Dendritic cell treated with granulocyte-macrophage colony-stimulating factor and Interleukin-4, amounts not matched to agents 40 ng/mL and 50 ng/mL, for 4 days (primary cell): ENCODE results near the gene PBRM1.
A peak's percentile ranks its signal among the peaks of the same experiment; 100 is the strongest.

Source experiments
- H3K27ac Mint-ChIP-seq: one replicate; pipeline ENCODE4 v1.8.0; 2022; ENCODE audit warnings: mild to moderate bottlenecking, mixed read lengths
- H3K27me3 Mint-ChIP-seq: one replicate; pipeline ENCODE4 v1.8.0; 2022; ENCODE audit warnings: mild to moderate bottlenecking, mixed read lengths
- H3K36me3 Mint-ChIP-seq: one replicate; pipeline ENCODE4 v1.8.0; 2022; ENCODE audit warnings: low read depth, mixed read lengths
- H3K4me1 Mint-ChIP-seq: one replicate; pipeline ENCODE4 v1.8.0; 2022; ENCODE audit warnings: low read depth, mixed read lengths
- H3K4me3 Mint-ChIP-seq: one replicate; pipeline ENCODE4 v1.8.0; 2022; ENCODE audit warnings: mild to moderate bottlenecking, moderate library complexity, mixed read lengths
- H3K9me3 Mint-ChIP-seq: one replicate; pipeline ENCODE4 v1.8.0; 2022; ENCODE audit warnings: mixed read lengths
- intact Hi-C: fragments of 100-400 bp; cut with micrococcal nuclease; formaldehyde crosslinking; loops from one replicate; pipeline ENCODE4 v1.15.0; 2022

The PBRM1 gene

GRCh38 chr3:52712291-52713212 is 26.8 kb upstream of the PBRM1 start:
- Mint-ChIP-seq H3K36me3 (peaks cover 35% of the 10 kb centered on the region), H3K4me1 (peaks cover 28% of the 10 kb centered on the region), H3K4me3 (no peak overlapping the region), H3K27ac (no peak overlapping the region), H3K27me3 (no peaks in the 10 kb centered on the region), H3K9me3 (no peaks in the 10 kb centered on the region)
- intact Hi-C loops, result no loop called here

DNA sequence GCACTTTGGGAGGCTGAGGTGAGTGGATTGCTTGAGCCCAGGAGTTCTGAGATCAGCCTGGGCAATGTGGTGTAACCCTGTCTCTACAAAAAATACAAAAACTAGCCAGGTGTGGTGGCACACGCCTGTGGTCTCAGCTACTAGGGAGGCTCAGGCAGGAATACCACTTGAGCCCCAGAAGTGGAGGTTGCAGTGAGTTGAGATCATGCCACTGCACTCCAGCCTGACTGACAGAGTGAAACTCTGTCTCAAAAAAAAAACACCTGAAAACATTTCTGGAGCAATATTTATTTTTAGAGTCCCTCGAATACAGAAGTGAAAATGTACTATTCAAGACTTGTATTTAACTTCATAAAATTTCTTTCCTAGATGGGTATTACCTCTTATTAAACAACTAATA is 24.8 kb upstream of the PBRM1 start:
- no peak overlapping the region for H3K27ac Mint-ChIP-seq
- H3K27me3 Mint-ChIP-seq, result no peaks in the 10 kb centered on the region
- intact Hi-C loops, result no loop called here
- H3K4me1 Mint-ChIP-seq, result peaks cover 26% of the 10 kb centered on the region
- H3K4me3 Mint-ChIP-seq, result no peak overlapping the region
- H3K9me3 Mint-ChIP-seq, result no peaks in the 10 kb centered on the region
- peaks cover 44% of the 10 kb centered on the region for H3K36me3 Mint-ChIP-seq

- H3K4me3 Mint-ChIP-seq, result peak overlapping the region; percentile 53
- H3K36me3 Mint-ChIP-seq, result peaks cover 40% of the 10 kb centered on the region
- peaks cover 25% of the 10 kb centered on the region for H3K4me1 Mint-ChIP-seq
- H3K9me3 Mint-ChIP-seq, result no peaks in the 10 kb centered on the region
- H3K27ac Mint-ChIP-seq, result peak overlapping the region; percentile 97
- H3K27me3 Mint-ChIP-seq, result no peaks in the 10 kb centered on the region
- intact Hi-C loops, result no loop called here
Observed at GRCh38 chr3:52707585-52707984, 21.9 kb upstream of the PBRM1 start.

DNA sequence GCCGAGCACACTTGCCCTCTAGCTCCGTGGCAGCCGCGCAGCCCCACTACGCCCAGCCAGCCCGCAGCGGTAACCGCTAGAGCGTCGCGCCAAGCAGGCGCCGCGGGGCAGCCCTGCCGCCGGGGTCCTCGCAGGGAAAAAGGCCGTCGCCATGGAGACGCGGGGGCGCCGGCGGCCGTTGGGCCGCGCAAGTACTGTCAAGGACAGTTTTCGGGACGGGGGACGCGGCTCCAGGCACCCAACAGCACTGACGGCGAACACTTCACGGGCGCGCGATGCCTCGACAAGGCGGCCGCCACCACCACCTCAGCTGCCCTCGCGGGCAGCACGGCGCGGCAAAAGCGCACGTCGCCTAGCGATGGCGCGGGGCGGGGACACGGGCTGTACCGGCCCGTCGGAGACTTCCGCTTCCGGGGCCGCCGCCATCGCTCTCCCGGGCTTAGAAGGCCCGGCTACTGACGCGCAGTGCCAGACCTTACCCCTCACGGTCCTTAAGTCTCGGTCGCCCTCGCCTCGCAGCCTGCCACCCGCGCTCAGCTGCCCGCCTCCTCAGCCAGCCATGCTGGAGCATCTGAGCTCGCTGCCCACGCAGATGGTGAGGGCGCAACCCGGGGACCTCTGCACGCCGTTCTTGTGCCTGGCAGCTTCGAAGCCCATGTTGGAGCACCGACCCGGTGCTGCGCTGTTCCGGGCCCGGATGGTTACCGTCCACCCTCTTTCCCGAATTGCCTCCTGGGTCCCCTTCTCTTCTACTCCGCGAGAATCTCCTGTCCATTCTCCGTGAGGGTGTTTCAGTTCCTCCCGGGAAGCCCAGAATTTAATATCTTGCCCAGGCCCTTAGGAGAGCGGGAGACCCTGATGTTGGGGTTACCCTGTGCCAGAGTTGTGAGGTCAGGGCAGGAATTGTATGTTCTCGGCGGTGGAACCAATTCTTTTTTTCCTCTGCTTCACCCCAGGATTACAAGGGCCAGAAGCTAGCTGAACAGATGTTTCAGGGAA is 20.3 kb upstream of the PBRM1 start, which contains the start of the genes GLT8D1 and SPCS1:
Gene GLT8D1 (minus strand): TSS at position 104 of the 999 bp plus-strand sequence. CDS start 5,331 bp downstream, outside the sequence.
Gene SPCS1 (plus strand): TSS at position 419 of the 999 bp plus-strand sequence. CDS start 141 bp downstream, at position 560.
- Mint-ChIP-seq H3K27me3 (no peaks in the 10 kb centered on the region), H3K36me3 (peaks cover 28% of the 10 kb centered on the region), H3K27ac (peak within 1 kb of the TSS; percentile 97), H3K4me3 (peak within 1 kb of the TSS; percentile 98), H3K9me3 (no peaks in the 10 kb centered on the region), H3K4me1 (peaks cover 25% of the 10 kb centered on the region)
- intact Hi-C loops, result loop anchor here (1.0 kb wide), 1 partner anchor 20 kb away; the partner anchor contains the start of gene GNL3

- Mint-ChIP-seq H3K27ac (peak overlapping the region; percentile 97), H3K4me1 (peaks cover 22% of the 10 kb centered on the region), H3K27me3 (no peaks in the 10 kb centered on the region), H3K36me3 (peaks cover 27% of the 10 kb centered on the region), H3K4me3 (peak overlapping the region; percentile 98), H3K9me3 (no peaks in the 10 kb centered on the region)
- intact Hi-C loops, result no loop called here
Observed at GRCh38 chr3:52705438-52705687, 19.6 kb upstream of the PBRM1 start.

DNA sequence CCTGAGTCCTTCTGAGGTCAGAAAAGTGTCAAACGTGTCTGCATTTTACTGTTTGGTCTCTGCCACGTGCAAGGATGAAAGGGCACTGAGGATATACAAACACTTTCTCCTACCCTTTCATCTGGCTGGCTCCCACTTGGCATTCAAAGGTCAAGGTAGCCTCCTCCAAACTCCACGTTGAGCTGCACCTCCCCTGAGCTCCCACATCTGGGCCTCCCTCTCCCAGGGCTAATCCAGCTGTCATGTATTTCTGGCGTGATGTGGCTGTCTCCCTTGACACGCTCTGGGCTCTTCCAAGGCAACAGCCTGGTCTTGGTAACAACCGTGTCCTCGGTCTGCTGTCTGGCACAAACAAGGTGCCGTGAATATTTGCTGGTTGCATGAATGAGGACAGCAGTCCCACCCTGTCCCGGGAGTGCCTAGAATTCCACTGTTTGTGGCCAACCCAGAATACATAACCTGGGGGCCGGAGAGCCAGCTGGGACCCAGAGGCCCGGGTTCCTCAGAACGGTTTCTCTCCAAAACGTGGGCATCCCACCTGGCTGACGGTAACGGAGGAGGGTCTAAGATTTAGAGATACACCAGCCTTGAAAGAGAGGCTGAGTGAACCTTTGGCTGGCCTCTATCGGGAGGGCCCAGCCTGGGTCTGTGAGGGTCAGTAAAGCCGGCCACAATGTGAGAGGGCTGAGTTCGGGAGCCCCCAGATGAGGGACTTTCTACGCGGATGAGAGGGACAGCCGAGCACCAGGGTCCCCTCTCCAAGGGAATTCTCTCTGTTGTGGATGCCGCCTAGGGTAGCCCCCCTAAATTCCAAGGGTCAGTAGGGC is 19.1 kb upstream of the PBRM1 start:
- H3K36me3 Mint-ChIP-seq, result peaks cover 25% of the 10 kb centered on the region
- H3K27me3 Mint-ChIP-seq, result no peaks in the 10 kb centered on the region
- peaks cover 18% of the 10 kb centered on the region for H3K4me1 Mint-ChIP-seq
- peak overlapping the region; percentile 97 for H3K27ac Mint-ChIP-seq
- intact Hi-C loops, result no loop called here
- peak overlapping the region; percentile 98 for H3K4me3 Mint-ChIP-seq
- H3K9me3 Mint-ChIP-seq, result no peaks in the 10 kb centered on the region

DNA sequence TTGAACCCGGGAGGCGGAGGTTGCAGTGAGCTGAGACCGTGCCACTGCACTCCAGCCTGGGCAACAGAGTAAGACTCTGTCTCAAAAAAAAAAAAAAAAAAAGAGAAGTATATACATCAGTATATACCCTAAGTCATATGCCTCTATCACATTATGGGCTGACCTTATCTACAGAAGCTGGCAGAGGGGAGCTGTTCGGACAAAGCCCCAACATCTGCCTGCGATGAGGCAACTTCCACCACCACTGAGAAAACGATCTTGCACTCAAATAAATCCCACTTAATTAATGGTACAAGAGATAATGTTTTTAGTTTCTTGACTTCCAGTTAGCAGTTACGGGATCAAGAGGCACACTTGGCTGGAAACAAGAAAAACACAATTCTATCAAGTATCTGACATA is 17.6 kb upstream of the PBRM1 start:
- H3K27ac Mint-ChIP-seq, result no peak overlapping the region
- peaks cover 19% of the 10 kb centered on the region for H3K36me3 Mint-ChIP-seq
- no peaks in the 10 kb centered on the region for H3K9me3 Mint-ChIP-seq
- intact Hi-C loops, result no loop called here
- no peaks in the 10 kb centered on the region for H3K27me3 Mint-ChIP-seq
- H3K4me1 Mint-ChIP-seq, result peaks cover 18% of the 10 kb centered on the region
- no peak overlapping the region for H3K4me3 Mint-ChIP-seq

DNA sequence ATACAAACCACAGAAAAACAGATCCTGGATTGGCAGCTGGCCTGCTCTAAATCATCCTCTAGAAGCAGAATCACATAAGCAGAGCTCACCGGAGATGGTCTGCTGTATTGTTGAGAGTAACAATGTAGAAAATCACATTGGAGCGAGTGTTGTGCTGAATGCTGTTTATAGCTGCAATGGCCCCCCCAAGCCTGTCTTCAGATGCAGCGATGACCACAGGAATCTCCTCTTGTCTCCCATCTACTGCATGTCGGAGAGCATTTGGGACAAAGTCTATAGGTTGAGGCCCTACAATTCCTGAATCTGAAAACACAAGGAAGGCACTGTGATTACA is 11.9 kb upstream of the PBRM1 start:
- Mint-ChIP-seq H3K4me1 (peaks cover 8% of the 10 kb centered on the region), H3K27ac (peak overlapping the region; percentile 61), H3K27me3 (no peaks in the 10 kb centered on the region), H3K9me3 (no peaks in the 10 kb centered on the region), H3K4me3 (no peak overlapping the region), H3K36me3 (peaks cover 61% of the 10 kb centered on the region)
- intact Hi-C loops, result no loop called here

DNA sequence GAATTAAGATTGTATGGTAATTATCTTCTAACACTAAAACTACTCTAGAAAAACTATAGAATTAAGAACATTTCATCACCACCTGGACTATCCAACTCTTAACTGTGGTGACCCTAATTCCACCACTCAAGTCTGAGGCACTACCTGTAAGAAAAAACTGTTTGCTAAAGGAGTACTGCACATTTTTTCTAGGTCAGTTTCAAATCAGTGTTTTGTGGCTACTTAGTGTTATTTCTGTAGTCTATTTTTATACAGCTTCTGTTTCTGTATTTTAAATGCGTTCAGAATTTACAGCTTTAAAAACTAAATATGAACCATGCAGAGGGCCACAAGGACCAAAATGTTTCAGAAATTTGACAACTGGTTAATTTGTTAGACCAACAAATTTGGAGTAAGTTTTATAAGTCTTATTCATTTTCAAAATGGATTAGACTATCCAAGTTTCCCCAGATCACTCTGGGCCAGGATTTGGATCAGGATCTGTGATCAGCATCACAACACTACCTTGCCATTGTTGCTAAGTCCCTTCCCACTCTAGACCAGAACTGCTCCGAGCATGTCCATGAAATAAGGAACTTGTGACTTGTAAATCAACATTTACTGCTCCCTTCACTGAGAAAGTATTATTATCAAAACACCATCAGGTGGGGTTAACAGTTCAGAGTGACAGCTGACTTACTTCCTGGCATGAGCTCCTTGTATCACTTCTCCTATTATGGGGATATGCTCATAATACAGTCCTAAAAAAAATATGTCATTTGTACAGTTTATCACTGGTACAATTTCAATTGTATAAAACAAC is 11.3 kb upstream of the PBRM1 start:
- H3K9me3 Mint-ChIP-seq, result no peaks in the 10 kb centered on the region
- peak overlapping the region; percentile 61 for H3K27ac Mint-ChIP-seq
- H3K4me3 Mint-ChIP-seq, result no peak overlapping the region
- peaks cover 66% of the 10 kb centered on the region for H3K36me3 Mint-ChIP-seq
- H3K27me3 Mint-ChIP-seq, result no peaks in the 10 kb centered on the region
- peaks cover 8% of the 10 kb centered on the region for H3K4me1 Mint-ChIP-seq
- intact Hi-C loops, result no loop called here

DNA sequence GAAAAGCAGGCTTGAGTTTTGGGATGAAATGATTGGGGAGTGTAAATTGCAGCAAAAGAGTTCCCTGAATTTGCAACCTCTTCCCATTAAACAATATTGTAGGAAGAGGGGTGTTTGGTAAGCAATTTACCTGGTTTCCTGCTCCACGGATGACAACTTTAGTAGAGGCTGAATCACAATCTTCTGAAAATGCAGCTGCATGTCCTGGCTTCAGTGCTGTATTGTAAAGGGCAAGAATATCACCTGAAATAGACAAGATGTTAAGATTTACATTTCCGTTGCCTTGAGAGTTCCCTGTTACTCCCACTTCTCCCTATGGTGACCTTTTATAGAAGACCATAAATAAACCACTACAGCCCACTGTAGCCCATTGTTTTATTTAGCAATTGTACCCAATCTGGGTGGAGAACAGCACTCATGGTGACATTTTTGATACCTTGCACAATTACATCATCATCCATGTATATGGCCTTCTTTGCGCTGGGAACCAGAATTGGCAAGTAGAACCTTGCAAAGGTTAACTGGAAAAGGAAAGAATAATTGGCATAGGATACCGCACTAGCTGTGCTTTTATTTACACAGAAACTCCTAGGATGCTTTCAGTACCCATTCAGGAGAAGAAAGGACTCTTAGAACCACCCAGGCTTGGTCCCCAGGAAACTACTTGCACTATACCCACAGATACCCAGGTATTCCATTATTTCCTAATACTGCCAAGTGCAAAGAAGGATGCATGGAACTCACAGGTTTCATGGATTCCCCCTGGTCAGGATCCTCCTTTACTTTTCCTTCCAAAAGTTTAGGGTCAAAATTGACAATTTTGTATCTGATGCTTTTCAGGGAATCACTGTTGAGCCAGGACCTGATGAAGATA is 10.3 kb upstream of the PBRM1 start:
- no peaks in the 10 kb centered on the region for H3K27me3 Mint-ChIP-seq
- no peak overlapping the region for H3K4me3 Mint-ChIP-seq
- no peak overlapping the region for H3K27ac Mint-ChIP-seq
- intact Hi-C loops, result no loop called here
- peaks cover 8% of the 10 kb centered on the region for H3K4me1 Mint-ChIP-seq
- H3K36me3 Mint-ChIP-seq, result peaks cover 76% of the 10 kb centered on the region
- no peaks in the 10 kb centered on the region for H3K9me3 Mint-ChIP-seq

GRCh38 chr3:52694528-52695189 is 8.9 kb upstream of the PBRM1 start:
- intact Hi-C loops, result no loop called here
- no peak overlapping the region for H3K27ac Mint-ChIP-seq
- peaks cover 19% of the 10 kb centered on the region for H3K4me1 Mint-ChIP-seq
- H3K27me3 Mint-ChIP-seq, result no peaks in the 10 kb centered on the region
- no peaks in the 10 kb centered on the region for H3K9me3 Mint-ChIP-seq
- H3K36me3 Mint-ChIP-seq, result peaks cover 85% of the 10 kb centered on the region
- no peak overlapping the region for H3K4me3 Mint-ChIP-seq

GRCh38 chr3:52693071-52693470 is 7.4 kb upstream of the PBRM1 start:
- Mint-ChIP-seq H3K36me3 (peaks cover 96% of the 10 kb centered on the region), H3K9me3 (no peaks in the 10 kb centered on the region), H3K4me3 (no peak overlapping the region), H3K4me1 (peaks cover 34% of the 10 kb centered on the region), H3K27me3 (no peaks in the 10 kb centered on the region), H3K27ac (no peak overlapping the region)
- intact Hi-C loops, result no loop called here
